Measurements from ENCODE around the gene ZNF544. TPM values are rescaled to one million over a fixed set of nuclear protein-coding genes. Genes with fewer than 3 reads are reported as not detected.
A peak's percentile ranks its signal among the peaks of the same experiment; 100 is the strongest.
"Not testable (repeated sequence)": the region's sequence is repeated elsewhere in the genome, so short reads cannot be mapped to it uniquely, and the experiment has no call there.

The ZNF544 gene
- total RNA-seq, 4 donors from 2014 or later: 34.2 to 55.1 (median 43.3) TPM

GRCh38 chr19:58304255-58304654 lies 75.5 kb downstream of the ZNF544 start:
- no peak overlapping the region for H3K4me3 ChIP-seq (ENCODE audit: low read depth, poor library complexity, severe bottlenecking)
- no peak for DNase-seq (ENCODE audit: low spot score in 2 of 2)
- intact Hi-C loops (cut with DNase I; ENCODE audit: low total_unique reads): no loop called here
- TF ChIP-seq CTCF (IDR thresholded peaks at IDR 0.05): no peak
- no peak for TF ChIP-seq POLR2A (IDR thresholded peaks at IDR 0.05)
- WGBS, 2 donors: 86 to 92% methylated on average over 7 of the region's 7 CpGs

- TF ChIP-seq POLR2A (IDR thresholded peaks at IDR 0.05) (no peak), CTCF (IDR thresholded peaks at IDR 0.05) (no peak)
- 16 to 23% methylated on average over 7 of the region's 7 CpGs for WGBS, 2 donors
- intact Hi-C loops (cut with DNase I; ENCODE audit: low total_unique reads): loop anchor here (5.0 kb wide), 1 partner anchor 212 kb away; no protein-coding TSS in a partner anchor
- DNase-seq (ENCODE audit: low spot score in 2 of 2): no peak
- H3K4me3 ChIP-seq (ENCODE audit: low read depth, poor library complexity, severe bottlenecking): no peak overlapping the region
Measured at GRCh38 chr19:58304748-58305064, 76.0 kb downstream of the ZNF544 start.

GRCh38 chr19:58305065-58305931 lies 76.6 kb downstream of the ZNF544 start, which contains the start of gene ERVK3-1:
TSS of gene ERVK3-1 (plus strand) at chr19:58305377. CDS start at chr19:58312169, 6,792 bp downstream.
- DNase-seq (ENCODE audit: low spot score in 2 of 2): peak; percentile 95 to 99
- intact Hi-C loops (cut with DNase I; ENCODE audit: low total_unique reads): loop anchor here (5.0 kb wide), 1 partner anchor 213 kb away; no protein-coding TSS in a partner anchor
- WGBS, 2 donors: 0 to 1% methylated on average over 47 to 55 of the region's 55 CpGs
- TF ChIP-seq CTCF (IDR thresholded peaks at IDR 0.05): no peak
- peak in 1 of 2 donors; percentile 81 for TF ChIP-seq POLR2A (IDR thresholded peaks at IDR 0.05)
- peak within 1 kb of the TSS; percentile 69 for H3K4me3 ChIP-seq (ENCODE audit: low read depth, poor library complexity, severe bottlenecking)

- 60 to 69% methylated on average over 12 of the region's 12 CpGs for WGBS, 2 donors
- no peak for DNase-seq (ENCODE audit: low spot score in 2 of 2)
- no peak for TF ChIP-seq POLR2A (IDR thresholded peaks at IDR 0.05)
- no peak for TF ChIP-seq CTCF (IDR thresholded peaks at IDR 0.05)
- intact Hi-C loops (cut with DNase I; ENCODE audit: low total_unique reads): loop anchor here (5.0 kb wide), 1 partner anchor 214 kb away; no protein-coding TSS in a partner anchor
- H3K4me3 ChIP-seq (ENCODE audit: low read depth, poor library complexity, severe bottlenecking): no peak overlapping the region
Measured at GRCh38 chr19:58305932-58306323, 77.2 kb downstream of the ZNF544 start.

- WGBS, 2 donors: 87 to 95% methylated on average over 4 of the region's 4 CpGs
- intact Hi-C loops (cut with DNase I; ENCODE audit: low total_unique reads): loop anchor here (5.0 kb wide), 1 partner anchor 215 kb away; no protein-coding TSS in a partner anchor
- TF ChIP-seq POLR2A (IDR thresholded peaks at IDR 0.05) (no peak), CTCF (IDR thresholded peaks at IDR 0.05) (no peak)
- H3K4me3 ChIP-seq (ENCODE audit: low read depth, poor library complexity, severe bottlenecking): no peak overlapping the region
- DNase-seq (ENCODE audit: low spot score in 2 of 2): no peak
Measured at GRCh38 chr19:58307736-58308135, 79.0 kb downstream of the ZNF544 start.

GRCh38 chr19:58310685-58311084 lies 82.0 kb downstream of the ZNF544 start:
- H3K4me3 ChIP-seq (ENCODE audit: low read depth, poor library complexity, severe bottlenecking); intact Hi-C loops (cut with DNase I; ENCODE audit: low total_unique reads): not testable (repeated sequence)

More at GRCh38 chr19:58310685-58311084, 82.0 kb downstream of the ZNF544 start:
- DNase-seq (ENCODE audit: low spot score in 2 of 2): not testable (repeated sequence)
- 58 to 59% methylated on average over 12 to 13 of the region's 13 CpGs for WGBS, 2 donors
